Activated naive CD4-positive, alpha-beta T cell treated with anti-CD3 and anti-CD28 coated beads, Interleukin-2, amount 50 U/mL, for 24 hours (primary cell): ENCODE results near the gene VHLL.

ENCODE experiments used
- H3K27ac Mint-ChIP-seq: one replicate; pipeline ENCODE4 v1.8.0; 2021; ENCODE audit warnings: mild to moderate bottlenecking, mixed read lengths
- H3K27me3 Mint-ChIP-seq: one replicate; pipeline ENCODE4 v1.8.0; 2021; ENCODE audit warnings: mixed read lengths
- H3K36me3 Mint-ChIP-seq: one replicate; pipeline ENCODE4 v1.8.0; 2021; ENCODE audit warnings: mixed read lengths
- H3K4me1 Mint-ChIP-seq: one replicate; pipeline ENCODE4 v1.8.0; 2021; ENCODE audit warnings: mixed read lengths
- H3K4me3 Mint-ChIP-seq: one replicate; pipeline ENCODE4 v1.8.0; 2021; ENCODE audit warnings: mild to moderate bottlenecking, mixed read lengths
- H3K9me3 Mint-ChIP-seq: one replicate; pipeline ENCODE4 v1.8.0; 2021; ENCODE audit warnings: mixed read lengths

VHLL gene

GRCh38 chr1:156308078-156308477 lies 9.0 kb upstream of the VHLL start:
- no peaks in the 10 kb centered on the region for H3K4me1 Mint-ChIP-seq
- H3K27me3 Mint-ChIP-seq: no peaks in the 10 kb centered on the region
- no peak overlapping the region for H3K27ac Mint-ChIP-seq
- H3K9me3 Mint-ChIP-seq: no peaks in the 10 kb centered on the region
- H3K36me3 Mint-ChIP-seq: peaks cover 16% of the 10 kb centered on the region
- H3K4me3 Mint-ChIP-seq: no peak overlapping the region

- no peaks in the 10 kb centered on the region for H3K27me3 Mint-ChIP-seq
- H3K27ac Mint-ChIP-seq: no peak overlapping the region
- no peaks in the 10 kb centered on the region for H3K9me3 Mint-ChIP-seq
- H3K36me3 Mint-ChIP-seq: peaks cover 13% of the 10 kb centered on the region
- no peaks in the 10 kb centered on the region for H3K4me1 Mint-ChIP-seq
- no peak overlapping the region for H3K4me3 Mint-ChIP-seq
These were observed 6.1 kb upstream of the VHLL start for GRCh38 chr1:156305215-156305614.

- Mint-ChIP-seq H3K4me1 (no peaks in the 10 kb centered on the region), H3K36me3 (peaks cover 9% of the 10 kb centered on the region), H3K27ac (no peak overlapping the region)
These were observed 4.1 kb upstream of the VHLL start for GRCh38 chr1:156303241-156303640.

GRCh38 chr1:156295391-156295947 lies 3.6 kb downstream of the VHLL start, which contains the start of gene GLMP:
GLMP (minus strand) TSS chr1:156295679; CDS start chr1:156295645, 34 bp downstream.
- Mint-ChIP-seq H3K9me3 (no peaks in the 10 kb centered on the region), H3K36me3 (no peaks in the 10 kb centered on the region), H3K4me1 (peaks cover 26% of the 10 kb centered on the region), H3K4me3 (peak within 1 kb of the TSS; percentile 91), H3K27me3 (no peaks in the 10 kb centered on the region), H3K27ac (no peak within 1 kb of the TSS)

More at GRCh38 chr1:156303241-156303640, 4.1 kb upstream of the VHLL start:
- H3K4me3 Mint-ChIP-seq: no peak overlapping the region
- no peaks in the 10 kb centered on the region for H3K9me3 Mint-ChIP-seq
- no peaks in the 10 kb centered on the region for H3K27me3 Mint-ChIP-seq

GRCh38 chr1:156293895-156294294 lies 5.2 kb downstream of the VHLL start:
- Mint-ChIP-seq H3K4me3 (no peak overlapping the region), H3K27ac (no peak overlapping the region), H3K9me3 (no peaks in the 10 kb centered on the region), H3K27me3 (no peaks in the 10 kb centered on the region), H3K4me1 (peaks cover 26% of the 10 kb centered on the region), H3K36me3 (no peaks in the 10 kb centered on the region)

GRCh38 chr1:156293098-156293434 lies 6.0 kb downstream of the VHLL start:
- Mint-ChIP-seq H3K27me3 (no peaks in the 10 kb centered on the region), H3K27ac (peak overlapping the region; percentile 72), H3K4me3 (no peak overlapping the region), H3K4me1 (peaks cover 26% of the 10 kb centered on the region), H3K9me3 (no peaks in the 10 kb centered on the region), H3K36me3 (no peaks in the 10 kb centered on the region)

- H3K27ac Mint-ChIP-seq: peak overlapping the region; percentile 70
- H3K36me3 Mint-ChIP-seq: no peaks in the 10 kb centered on the region
- H3K9me3 Mint-ChIP-seq: no peaks in the 10 kb centered on the region
- no peaks in the 10 kb centered on the region for H3K27me3 Mint-ChIP-seq
- peaks cover 26% of the 10 kb centered on the region for H3K4me1 Mint-ChIP-seq
- no peak overlapping the region for H3K4me3 Mint-ChIP-seq
These were observed 7.7 kb downstream of the VHLL start for GRCh38 chr1:156291226-156292061.

GRCh38 chr1:156289857-156290256 lies 9.2 kb downstream of the VHLL start:
- H3K4me3 Mint-ChIP-seq: no peak overlapping the region
- H3K9me3 Mint-ChIP-seq: no peaks in the 10 kb centered on the region
- H3K27ac Mint-ChIP-seq: no peak overlapping the region
- no peaks in the 10 kb centered on the region for H3K27me3 Mint-ChIP-seq
- H3K36me3 Mint-ChIP-seq: no peaks in the 10 kb centered on the region
- peaks cover 16% of the 10 kb centered on the region for H3K4me1 Mint-ChIP-seq

- Mint-ChIP-seq H3K4me3 (no peak overlapping the region), H3K27ac (peak overlapping the region; percentile 51), H3K9me3 (no peaks in the 10 kb centered on the region), H3K27me3 (no peaks in the 10 kb centered on the region), H3K4me1 (peaks cover 23% of the 10 kb centered on the region), H3K36me3 (peaks cover 2% of the 10 kb centered on the region)
These were observed 13.0 kb downstream of the VHLL start for GRCh38 chr1:156286061-156286460.

GRCh38 chr1:156285437-156285836 lies 13.7 kb downstream of the VHLL start:
- Mint-ChIP-seq H3K36me3 (peaks cover 2% of the 10 kb centered on the region), H3K27ac (no peak overlapping the region), H3K4me3 (no peak overlapping the region), H3K4me1 (peaks cover 29% of the 10 kb centered on the region), H3K9me3 (no peaks in the 10 kb centered on the region), H3K27me3 (no peaks in the 10 kb centered on the region)

GRCh38 chr1:156284757-156285156 lies 14.3 kb downstream of the VHLL start:
- peaks cover 36% of the 10 kb centered on the region for H3K4me1 Mint-ChIP-seq
- H3K9me3 Mint-ChIP-seq: no peaks in the 10 kb centered on the region
- no peak overlapping the region for H3K27ac Mint-ChIP-seq
- H3K4me3 Mint-ChIP-seq: peak overlapping the region; percentile 44
- peaks cover 2% of the 10 kb centered on the region for H3K36me3 Mint-ChIP-seq
- H3K27me3 Mint-ChIP-seq: no peaks in the 10 kb centered on the region

GRCh38 chr1:156284112-156284511 lies 15.0 kb downstream of the VHLL start, which contains the start of gene TMEM79:
TMEM79 (plus strand) TSS chr1:156284325; CDS start chr1:156285227, 902 bp downstream.
- H3K36me3 Mint-ChIP-seq: peaks cover 2% of the 10 kb centered on the region
- H3K4me3 Mint-ChIP-seq: peak within 1 kb of the TSS; percentile 97
- H3K4me1 Mint-ChIP-seq: peaks cover 37% of the 10 kb centered on the region
- peak within 1 kb of the TSS; percentile 93 for H3K27ac Mint-ChIP-seq
- no peaks in the 10 kb centered on the region for H3K9me3 Mint-ChIP-seq
- no peaks in the 10 kb centered on the region for H3K27me3 Mint-ChIP-seq

- Mint-ChIP-seq H3K9me3 (no peaks in the 10 kb centered on the region), H3K4me3 (peak overlapping the region; percentile 97), H3K27me3 (no peaks in the 10 kb centered on the region), H3K36me3 (peaks cover 2% of the 10 kb centered on the region), H3K4me1 (peaks cover 37% of the 10 kb centered on the region), H3K27ac (peak overlapping the region; percentile 93)
These were observed 15.6 kb downstream of the VHLL start for GRCh38 chr1:156283521-156283920.

GRCh38 chr1:156282479-156283222 lies 16.5 kb downstream of the VHLL start, which contains the start of gene SMG5:
SMG5 (minus strand) TSS chr1:156282825; CDS start chr1:156282680, 145 bp downstream.
- Mint-ChIP-seq H3K4me3 (peak within 1 kb of the TSS; percentile 97), H3K9me3 (no peaks in the 10 kb centered on the region), H3K4me1 (peaks cover 37% of the 10 kb centered on the region), H3K27me3 (no peaks in the 10 kb centered on the region), H3K27ac (peak within 1 kb of the TSS; percentile 93), H3K36me3 (peaks cover 6% of the 10 kb centered on the region)

- Mint-ChIP-seq H3K36me3 (peaks cover 10% of the 10 kb centered on the region), H3K27ac (peak overlapping the region; percentile 90), H3K9me3 (no peaks in the 10 kb centered on the region), H3K27me3 (no peaks in the 10 kb centered on the region), H3K4me3 (peak overlapping the region; percentile 97), H3K4me1 (peaks cover 37% of the 10 kb centered on the region)
These were observed 17.2 kb downstream of the VHLL start for GRCh38 chr1:156281693-156282478.
